ENCODE measurements around the gene ZCWPW1.

DNA sequence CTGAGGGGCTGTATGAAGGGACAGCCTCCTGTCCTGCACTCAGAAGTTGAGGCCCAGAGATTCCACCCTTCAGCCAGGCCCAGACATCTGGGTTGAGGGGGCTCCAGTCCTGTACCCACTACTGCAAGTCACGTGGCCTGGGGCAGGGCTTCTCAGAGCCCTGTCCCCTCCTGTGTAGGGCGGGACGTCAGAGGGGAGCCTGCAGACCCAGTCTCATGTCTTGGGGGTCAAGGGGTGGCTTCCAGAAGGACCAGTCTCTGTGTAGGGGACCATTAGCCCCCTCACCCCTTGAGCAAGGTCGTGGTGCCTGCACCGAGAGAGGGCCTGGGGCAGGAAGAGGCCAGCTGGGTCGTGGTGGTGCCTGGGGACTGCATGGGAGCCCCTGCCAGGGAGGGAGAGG lies 55.8 kb downstream of the ZCWPW1 start:
- TF ChIP-seq, protein P1, sequence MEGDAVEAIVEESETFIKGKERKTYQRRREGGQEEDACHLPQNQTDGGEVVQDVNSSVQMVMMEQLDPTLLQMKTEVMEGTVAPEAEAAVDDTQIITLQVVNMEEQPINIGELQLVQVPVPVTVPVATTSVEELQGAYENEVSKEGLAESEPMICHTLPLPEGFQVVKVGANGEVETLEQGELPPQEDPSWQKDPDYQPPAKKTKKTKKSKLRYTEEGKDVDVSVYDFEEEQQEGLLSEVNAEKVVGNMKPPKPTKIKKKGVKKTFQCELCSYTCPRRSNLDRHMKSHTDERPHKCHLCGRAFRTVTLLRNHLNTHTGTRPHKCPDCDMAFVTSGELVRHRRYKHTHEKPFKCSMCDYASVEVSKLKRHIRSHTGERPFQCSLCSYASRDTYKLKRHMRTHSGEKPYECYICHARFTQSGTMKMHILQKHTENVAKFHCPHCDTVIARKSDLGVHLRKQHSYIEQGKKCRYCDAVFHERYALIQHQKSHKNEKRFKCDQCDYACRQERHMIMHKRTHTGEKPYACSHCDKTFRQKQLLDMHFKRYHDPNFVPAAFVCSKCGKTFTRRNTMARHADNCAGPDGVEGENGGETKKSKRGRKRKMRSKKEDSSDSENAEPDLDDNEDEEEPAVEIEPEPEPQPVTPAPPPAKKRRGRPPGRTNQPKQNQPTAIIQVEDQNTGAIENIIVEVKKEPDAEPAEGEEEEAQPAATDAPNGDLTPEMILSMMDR (IDR thresholded peaks at IDR 0.05; ENCODE audit: low read depth, low read length): no peak
- TF ChIP-seq MAX (IDR thresholded peaks at IDR 0.05; ENCODE audit: low read depth, low read length) (peak; percentile 89), POLR2A (IDR thresholded peaks at IDR 0.05; ENCODE audit: extremely low read depth, insufficient read length) (no peak)
